Fibroblast of skin of abdomen (primary cell): ENCODE data around the gene GAS2.
A peak's percentile ranks its signal among the peaks of the same experiment; 100 is the strongest.

Experiments used
- DNase-seq: peaks from one replicate; pipeline ENCODE4 v3.0.0-alpha.2; 2013

Gene GAS2

GRCh38 chr11:22674470-22675439, 8.3 kb downstream of the GAS2 start:
- DNase-seq: no peak

GRCh38 chr11:22677153-22677903, 10.9 kb downstream of the GAS2 start:
- DNase-seq: no peak

DNA sequence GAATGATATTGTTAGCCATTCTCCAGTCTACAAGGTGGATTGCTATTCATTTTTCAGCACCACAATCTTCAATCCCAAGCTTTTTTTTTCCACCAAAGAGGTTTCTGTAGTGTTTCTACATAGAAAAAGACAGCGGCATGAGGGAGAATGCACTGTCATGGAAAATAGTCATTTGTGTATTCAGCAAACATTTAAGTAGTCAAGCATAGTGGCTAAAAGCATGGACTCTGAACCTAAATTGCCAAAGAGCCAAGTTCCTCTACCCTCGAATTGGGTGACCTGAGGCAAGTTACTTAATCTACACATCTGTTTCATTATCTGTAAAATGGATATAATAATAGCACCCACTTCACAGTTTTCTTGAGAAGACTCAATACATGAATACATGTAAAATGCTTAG, 14.2 kb downstream of the GAS2 start:
- no peak for DNase-seq

DNA sequence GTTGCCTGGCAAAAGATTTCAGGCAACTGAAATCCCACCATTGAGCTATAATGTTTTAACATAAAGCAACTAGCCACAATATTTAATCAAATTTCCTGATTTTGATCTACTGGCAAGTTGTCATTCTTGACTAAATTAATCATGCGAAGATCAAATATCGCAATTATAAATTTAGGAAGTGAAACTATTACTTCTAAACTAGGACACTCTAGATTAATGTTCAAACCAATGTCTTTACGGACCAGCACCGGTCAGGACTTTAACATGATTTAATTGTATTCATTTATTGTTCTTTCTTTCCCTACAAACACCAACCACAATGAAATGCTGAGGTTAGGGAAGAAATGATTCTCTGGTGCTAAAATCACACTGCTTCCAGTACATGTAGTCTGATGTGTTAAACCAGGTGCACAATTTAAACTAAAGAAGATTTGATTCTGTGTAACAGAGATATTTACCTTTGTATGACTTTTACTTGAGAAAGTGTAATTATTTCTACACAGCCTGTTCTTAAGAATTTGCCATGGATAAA, 14.9 kb downstream of the GAS2 start:
- no peak for DNase-seq

GRCh38 chr11:22684082-22684481, 17.7 kb downstream of the GAS2 start:
- no peak for DNase-seq

DNA sequence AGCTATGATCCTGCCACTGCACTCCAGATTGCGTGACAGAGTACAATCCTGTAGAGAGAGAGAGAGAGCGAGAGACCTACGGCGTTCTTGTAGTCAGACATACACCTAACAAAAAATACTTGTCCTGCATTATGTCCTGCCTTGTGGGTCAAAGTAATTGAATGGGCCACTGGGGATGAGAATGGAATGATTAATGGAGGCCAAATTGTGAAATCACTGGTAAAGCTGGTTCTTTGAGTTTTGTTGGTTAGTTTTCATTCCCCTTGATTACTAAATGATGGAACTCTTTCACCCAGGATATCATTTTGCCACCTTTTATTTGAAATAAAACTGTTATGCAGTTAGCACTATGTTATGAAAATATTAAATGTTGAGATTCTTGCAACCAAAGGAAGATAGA, 18.7 kb downstream of the GAS2 start:
- no peak for DNase-seq

DNA sequence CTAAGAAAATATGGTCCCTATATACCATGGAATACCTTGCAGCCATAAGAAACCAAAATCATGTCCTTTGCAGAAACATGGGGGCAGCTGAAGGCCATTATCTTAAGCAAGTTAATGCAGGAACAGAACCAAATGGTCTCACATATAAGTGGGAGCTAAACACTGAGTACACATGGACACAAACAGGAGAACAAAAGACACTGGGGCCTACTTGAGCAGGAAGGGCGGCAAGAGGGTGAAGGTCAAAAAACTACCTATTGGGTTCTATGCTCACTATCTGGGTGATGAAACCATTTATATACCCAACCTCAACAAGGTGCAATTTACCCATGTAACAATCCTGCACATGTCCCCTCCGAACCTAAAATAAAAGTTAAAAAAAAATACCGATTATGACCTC, 22.5 kb downstream of the GAS2 start:
- DNase-seq: no peak

- no peak for DNase-seq
Measured at GRCh38 chr11:22690257-22690656, 23.8 kb downstream of the GAS2 start.

DNA sequence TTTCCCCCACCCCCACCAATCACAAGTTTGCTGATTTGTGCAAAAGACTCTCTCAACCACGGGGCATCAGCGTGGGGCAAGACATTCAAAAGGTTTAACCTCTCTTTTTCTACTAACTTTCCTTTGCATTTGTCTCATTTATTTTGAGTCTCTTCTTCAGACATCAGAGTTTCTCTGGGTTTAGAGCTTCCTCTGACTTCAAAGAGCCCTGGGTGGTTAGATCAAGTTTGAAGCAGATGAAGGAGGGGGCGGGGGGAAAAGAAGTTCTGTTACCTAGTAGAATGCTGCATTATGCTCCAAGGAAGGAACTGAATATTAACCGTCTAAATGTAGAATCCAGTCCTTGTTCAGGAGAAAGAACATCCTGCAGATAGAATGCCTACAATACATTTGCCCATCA, 24.5 kb downstream of the GAS2 start:
- DNase-seq: no peak

- DNase-seq: no peak
Measured at GRCh38 chr11:22699388-22699787, 33.0 kb downstream of the GAS2 start.

GRCh38 chr11:22702031-22702430, 35.6 kb downstream of the GAS2 start:
- no peak for DNase-seq

DNA sequence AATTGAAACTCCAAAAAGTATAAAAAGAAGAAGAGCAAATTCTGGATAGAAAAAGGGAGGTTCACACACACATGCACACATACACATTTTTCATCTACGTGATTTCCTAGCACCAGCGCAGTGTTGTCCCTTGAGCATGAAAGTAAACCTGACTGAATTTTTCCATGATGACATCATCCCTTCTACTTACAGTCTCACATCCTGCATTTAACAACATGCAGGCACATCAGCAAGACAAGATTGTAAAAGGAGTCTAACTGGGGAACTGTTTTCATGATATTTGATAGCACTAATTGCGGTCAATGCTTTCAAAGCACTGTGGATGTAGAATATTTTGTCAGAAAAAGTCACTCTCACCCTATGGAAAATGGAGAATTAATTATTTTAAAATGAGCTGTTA, 36.6 kb downstream of the GAS2 start:
- DNase-seq: peak; percentile 80

GRCh38 chr11:22703591-22703990, 37.2 kb downstream of the GAS2 start:
- DNase-seq: peak; percentile 25

- DNase-seq: peak; percentile 21
Measured at GRCh38 chr11:22707119-22707899, 40.9 kb downstream of the GAS2 start.

DNA sequence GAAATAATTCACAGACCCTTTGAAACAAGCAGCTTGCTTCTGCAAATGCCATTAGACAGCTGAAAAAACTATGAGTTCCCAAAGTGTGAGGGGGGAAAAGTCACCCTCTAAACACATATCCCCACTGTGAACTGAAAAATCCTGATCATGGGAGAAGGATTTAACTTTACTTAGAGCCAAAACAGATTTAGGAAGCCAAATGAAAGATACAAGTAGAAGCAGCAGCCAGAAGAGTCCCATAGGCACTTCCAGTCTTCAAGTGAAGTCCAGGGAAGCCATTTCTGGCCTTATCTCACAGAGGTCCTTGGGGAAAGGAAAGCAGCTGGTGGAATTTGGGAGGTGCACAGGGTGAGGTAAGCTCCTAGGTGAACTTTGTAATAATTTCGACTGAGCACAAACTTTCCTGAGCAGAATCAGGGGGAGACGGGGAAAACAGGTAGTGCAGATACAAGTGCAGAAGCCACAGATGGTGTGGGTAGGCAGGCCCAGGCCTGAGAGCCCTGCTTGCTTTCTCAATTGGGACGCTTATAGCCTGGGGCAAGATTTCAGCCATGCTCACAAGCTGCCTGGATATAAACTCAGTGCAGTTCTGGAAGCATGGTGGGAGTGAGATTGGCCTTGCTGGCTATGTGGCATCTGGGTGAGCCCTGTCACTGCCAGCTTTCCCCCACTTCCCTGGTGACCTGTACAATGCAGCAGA, 44.8 kb downstream of the GAS2 start:
- no peak for DNase-seq

GRCh38 chr11:22711880-22712279, 45.5 kb downstream of the GAS2 start:
- DNase-seq: no peak

DNA sequence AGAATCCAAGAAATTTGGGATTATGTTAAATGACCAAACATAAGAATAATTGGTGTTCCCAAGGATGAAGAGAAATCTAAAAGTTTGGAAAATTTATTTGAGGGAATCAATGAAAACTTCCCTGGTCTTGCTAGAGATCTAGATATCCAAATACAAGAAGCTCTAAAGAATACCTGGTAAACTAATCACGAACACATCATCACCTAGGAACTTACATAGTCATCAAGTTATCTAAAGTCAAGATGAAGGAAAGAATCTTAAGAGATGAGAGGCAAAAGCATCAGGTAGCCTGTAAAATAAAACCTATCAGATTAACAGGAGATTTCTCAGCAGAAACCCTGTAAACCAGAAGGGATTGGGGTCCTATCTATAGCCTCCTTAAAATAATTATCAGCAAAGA, 46.9 kb downstream of the GAS2 start:
- DNase-seq: no peak

- DNase-seq: no peak
Measured at GRCh38 chr11:22715971-22716370, 49.6 kb downstream of the GAS2 start.

DNA sequence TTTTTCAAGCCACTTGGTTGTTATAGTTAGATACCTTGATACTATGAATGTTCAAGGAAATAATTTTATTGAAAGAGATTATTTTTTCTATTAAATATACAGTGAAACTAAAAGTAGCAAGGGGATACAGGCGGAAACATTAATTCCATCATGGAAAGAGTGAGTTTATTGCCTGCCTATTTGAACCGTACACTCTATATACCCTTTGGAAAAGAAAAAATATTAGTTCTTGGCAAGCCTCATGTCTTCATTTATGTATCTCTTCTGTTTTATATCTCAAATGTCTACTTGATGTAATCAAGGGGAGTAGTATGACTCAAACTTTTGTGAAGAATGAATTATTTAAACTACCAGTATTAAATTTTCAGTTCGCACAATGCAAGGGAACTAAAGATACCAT, 54.0 kb downstream of the GAS2 start:
- no peak for DNase-seq

DNA sequence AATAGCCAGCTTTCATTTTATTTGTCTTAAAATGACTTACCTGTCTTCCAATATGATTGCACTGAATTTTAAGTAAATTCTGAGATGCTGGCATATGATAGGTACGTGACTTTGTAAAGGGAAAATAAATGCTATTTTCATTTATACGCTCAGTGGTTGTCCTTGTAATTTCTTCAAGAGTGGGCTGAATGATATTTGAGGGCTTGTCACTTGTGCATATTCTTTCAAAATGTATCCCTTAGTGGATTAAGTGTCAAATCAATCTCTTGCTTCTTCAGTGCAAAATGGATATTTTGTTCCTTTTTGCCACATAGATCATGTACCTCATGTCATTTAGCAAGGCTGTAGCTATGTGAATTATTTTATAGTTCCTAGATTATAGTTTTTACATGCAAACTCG, 56.9 kb downstream of the GAS2 start:
- no peak for DNase-seq

- peak; percentile 8 for DNase-seq
Measured at GRCh38 chr11:22725079-22725478, 58.7 kb downstream of the GAS2 start.
